HG02981 (cell line): Measurements from ENCODE around the gene ADCY3.

Experiments
- ATAC-seq: cut with Tn5 transposase; IDR thresholded peaks from one replicate; pipeline ENCODE4 v1.9.1; 2021; ENCODE audit warnings: mild to moderate bottlenecking, moderate library complexity; ENCODE audit not compliant: unreplicated experiment

Gene ADCY3

DNA sequence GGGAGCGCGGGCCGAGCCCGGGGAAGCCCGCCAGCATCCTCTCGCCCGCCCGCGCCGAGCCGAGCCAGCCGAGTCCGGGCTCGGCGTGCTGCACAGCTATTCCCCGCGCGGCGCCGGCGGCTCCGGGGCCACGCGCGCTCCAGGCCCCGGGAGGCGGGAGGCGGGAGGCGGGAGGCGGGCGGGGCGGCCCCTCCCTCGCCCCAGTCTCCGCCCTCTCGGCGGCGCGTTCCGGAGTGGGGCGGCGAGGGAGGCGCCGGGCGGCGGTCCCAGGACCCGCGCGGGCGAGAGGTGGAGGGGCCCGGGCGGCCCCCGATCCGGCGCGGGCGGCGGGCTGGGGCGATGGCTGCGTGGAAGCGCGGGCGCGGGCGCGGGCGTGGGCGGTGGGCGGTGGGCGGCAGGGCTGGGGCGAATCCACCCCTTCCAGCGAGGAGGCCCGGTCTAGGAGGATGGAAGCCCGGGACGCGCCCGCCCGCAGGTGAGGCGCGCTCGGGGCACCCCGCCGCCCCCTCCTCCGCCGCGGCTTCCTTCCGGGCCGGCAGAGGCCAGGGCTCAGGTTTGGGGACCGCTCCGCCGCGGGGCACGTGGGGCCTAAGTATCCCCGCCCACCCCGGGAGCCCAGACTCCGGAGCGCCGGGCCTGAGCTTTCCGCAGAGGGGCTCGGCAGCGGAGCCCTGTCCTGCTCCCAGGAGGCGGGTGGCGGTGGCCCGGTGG lies at the start of gene ADCY3:
TSS of gene ADCY3 (minus strand) at position 140 of the 711 bp plus-strand sequence. CDS start 1,250 bp downstream, outside the sequence.
- ATAC-seq, result peak; percentile 56

GRCh38 chr2:24969784-24970183 lies 49.7 kb upstream of the ADCY3 start:
- no peak for ATAC-seq

DNA sequence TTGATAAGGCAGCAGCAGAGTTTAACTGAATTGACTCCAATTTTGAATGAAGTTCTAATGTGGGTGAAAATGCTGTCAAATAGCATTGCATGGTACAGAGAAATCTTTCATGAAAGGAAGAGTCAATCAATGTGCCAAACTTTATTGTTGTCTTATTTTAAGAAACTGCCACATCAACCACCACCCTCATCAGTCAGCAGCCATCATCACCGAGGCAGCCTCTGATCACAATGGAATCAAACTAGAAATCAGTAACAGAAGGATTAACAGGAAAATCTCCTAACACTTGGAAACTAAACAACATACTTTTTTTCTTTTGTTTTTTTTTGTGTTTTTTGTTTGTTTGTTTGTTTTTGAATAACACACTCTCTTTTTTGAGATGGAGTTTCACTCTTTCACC lies 41.9 kb upstream of the ADCY3 start:
- no peak for ATAC-seq

DNA sequence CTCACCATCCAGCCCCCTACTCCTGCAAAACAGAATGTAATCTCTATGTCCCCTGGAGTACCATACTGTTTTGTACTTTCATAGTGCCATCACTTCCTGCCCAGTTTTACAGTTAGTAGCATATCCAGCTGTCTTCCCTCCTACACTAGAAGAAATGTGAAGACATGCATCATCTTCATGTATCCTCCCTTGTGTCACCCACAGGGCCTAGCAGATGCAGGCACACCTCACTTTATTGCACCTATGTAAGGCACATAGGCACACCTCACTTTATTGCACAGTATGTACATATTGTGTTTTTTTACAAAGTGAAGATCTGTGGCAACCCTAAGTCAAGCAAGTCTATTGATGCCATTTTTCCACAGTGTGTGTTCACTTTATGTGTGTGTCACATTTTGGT lies 39.7 kb upstream of the ADCY3 start:
- ATAC-seq, result no peak

DNA sequence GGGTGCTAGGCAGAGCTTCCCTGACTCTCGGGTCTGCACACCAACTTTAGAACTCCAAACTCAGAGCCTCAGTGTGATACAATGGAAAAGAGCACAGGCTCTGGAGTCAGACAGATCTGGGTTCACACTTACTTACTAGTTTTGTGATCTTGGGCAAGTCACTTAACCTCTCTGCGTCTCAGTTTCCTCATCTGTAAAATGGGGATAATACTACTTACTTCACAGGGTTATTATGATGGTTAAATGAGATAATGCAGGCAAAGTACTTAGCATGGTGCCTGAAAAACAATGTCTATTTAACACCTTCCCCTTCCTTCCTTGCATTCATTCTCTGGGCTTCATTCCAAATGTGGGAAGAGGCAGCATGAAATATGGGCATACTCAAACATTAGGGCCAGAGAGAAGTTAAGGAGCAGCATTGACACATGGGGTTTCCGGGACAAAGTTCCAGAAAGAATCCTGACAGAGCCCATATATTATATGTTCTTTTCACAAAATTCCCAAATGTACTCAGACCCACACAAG lies 38.4 kb upstream of the ADCY3 start:
- ATAC-seq, result no peak

DNA sequence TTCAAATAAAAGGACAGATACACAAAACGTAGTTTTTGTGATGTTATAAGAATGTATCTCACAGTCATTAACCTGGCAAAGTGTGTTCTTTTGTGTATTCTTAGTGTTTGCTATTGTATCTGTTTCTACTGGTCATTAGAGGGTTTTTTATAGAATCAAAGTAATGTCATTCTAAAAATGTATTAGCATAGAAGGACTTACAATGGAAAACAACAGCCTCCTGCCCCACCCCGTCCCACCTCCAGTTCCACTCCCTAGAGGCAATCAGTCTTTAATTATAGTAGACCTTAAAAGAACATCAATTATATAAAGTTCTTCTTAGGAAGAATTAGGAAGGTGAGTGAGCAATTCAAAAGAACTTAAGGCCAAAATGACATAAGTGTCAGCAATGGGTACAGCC lies 37.9 kb upstream of the ADCY3 start:
- ATAC-seq, result no peak

DNA sequence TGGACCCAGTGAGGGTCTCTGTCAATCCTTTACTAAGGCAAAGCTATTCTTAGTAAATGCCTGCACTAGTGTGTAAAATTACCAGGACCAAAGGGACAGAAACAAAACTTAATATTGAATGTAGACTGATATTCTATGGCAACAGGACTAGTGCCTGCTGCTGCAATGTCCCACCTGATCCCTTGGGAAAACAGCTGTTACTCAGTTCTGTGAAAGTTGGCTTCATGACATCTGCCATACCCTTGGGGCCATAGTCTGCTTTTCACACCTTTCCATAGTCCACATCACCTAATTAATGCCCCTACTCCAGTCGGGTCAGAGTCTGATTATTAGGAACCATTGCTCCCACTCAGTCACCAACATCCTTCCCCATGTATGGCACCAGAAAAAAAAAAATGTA lies 37.2 kb upstream of the ADCY3 start:
- no peak for ATAC-seq

DNA sequence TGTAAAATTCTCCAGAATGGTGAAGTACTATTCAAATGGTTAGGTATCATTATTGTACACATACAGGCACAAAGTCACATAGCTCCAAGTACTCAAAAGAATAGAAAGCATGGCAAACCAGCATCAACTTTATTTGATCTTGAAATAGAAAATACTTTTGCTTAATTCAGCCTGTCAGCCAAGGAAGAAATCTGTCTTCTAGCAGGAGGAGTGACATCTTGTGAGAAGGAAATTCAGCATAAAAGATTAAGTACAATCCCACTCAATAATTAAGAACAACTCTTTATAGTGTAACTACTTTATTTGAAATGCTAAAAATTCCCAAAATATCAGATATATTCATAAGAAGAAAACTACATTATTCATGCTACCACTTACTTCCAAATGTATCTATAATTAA lies 35.9 kb upstream of the ADCY3 start:
- no peak for ATAC-seq

- no peak for ATAC-seq
Measured at GRCh38 chr2:24955232-24955631, 35.2 kb upstream of the ADCY3 start.

DNA sequence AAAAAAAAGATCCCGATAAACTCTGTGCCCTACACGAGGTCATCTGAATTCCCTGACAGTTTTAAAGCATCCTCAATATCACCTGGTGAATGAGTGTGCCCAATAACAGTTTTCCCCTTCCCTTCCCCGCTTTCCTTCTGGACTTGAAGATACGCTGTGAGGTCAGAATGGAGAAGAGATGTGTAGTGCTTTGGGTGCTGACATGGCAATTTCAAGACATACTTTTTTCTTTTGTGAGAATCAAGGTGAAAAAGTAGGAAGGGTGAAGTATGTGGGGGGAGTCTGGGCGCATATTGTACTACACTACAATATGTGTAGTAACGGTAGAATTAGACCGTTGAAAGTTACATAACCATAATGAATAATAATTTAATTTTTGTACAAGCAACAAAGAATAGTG lies 30.1 kb upstream of the ADCY3 start:
- no peak for ATAC-seq

GRCh38 chr2:24948506-24948905 lies 28.5 kb upstream of the ADCY3 start:
- ATAC-seq, result no peak

GRCh38 chr2:24947561-24948157 lies 27.6 kb upstream of the ADCY3 start:
- ATAC-seq, result no peak

- no peak for ATAC-seq
Measured at GRCh38 chr2:24945907-24946306, 25.9 kb upstream of the ADCY3 start.

DNA sequence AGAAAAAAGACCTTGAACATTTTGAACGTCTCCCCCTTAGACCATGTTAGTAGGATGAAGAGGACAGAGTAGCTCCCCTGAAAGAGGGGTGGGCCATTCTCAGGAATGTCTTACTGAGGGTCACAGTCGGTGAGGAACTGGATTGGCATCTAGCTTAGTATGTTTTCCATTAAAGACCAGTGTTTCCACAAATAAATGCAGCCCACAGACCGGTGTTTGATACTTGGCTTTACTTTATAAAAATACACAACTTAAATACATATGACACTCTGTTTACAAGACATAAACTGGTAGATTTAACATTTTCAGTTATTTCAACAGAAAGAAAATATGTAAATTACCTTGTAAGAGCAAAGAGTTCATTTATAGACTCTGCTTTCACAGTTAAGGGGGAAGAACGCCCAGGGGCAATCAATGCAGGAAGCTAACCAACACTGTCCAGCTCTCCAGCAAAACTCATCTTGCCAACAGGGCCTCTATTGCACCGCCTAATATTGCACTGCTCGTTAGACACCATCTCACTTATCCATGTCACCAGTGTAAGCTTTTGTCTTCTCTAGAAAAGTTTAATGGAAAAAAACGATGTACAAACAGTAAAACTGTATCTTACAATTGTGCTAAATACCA lies 23.5 kb upstream of the ADCY3 start:
- no peak for ATAC-seq

DNA sequence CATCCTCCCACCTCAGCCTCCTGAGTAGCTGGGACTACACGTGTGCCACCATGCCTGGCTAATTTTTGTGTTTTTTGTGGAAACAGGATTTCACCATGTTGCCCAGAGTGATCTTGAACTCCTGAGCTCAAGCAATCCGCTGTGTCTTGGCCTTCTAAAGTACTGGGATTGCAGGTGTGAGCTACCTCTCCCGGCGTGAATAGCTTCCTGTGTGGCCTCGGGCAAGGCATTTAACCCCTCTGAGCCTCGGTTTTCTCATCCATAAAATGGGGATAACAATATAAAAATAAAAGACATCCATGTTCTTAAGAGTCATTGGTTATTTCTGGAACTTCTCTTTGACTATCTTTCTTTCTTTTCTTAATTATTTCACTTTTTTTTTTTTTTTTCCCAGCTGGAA lies 19.3 kb upstream of the ADCY3 start:
- ATAC-seq, result no peak

DNA sequence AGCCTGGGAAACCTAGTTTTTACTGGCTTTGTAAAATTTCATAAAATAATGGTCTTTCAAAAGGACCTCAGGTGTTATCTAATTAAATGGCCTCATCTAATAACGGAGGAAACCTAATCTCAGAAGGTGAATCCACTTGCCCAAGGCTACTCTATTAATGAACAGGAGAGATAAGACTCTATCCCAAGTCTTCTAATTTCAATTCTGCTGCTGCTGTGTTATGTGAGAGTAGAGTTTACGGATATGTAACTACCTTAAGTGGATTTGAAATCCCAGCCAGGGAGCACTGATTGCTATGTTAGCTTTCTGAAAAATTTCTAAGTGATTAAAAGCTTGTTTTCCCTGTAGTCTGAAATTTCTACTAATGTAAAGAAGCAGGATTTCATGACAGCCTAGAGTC lies 17.2 kb upstream of the ADCY3 start:
- no peak for ATAC-seq

DNA sequence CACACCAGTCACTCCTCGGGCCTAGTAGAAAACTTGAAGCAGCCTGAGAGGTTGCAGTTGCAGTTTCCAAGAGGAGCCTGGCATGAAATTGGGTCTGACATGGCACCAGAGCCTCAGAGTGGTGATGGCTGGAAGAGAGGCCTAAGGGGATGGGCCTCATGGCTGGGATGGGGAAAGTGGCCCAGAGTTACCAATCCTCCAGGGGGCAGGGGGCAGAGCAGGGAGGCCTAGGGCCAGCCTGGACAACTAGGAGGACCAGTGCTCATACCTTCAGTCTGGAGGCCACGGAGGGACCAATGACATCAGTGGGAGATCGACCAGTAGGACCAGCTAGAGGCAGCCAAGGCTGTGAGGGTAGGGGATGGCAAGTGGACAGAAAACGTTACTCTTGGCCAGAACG lies 15.1 kb upstream of the ADCY3 start:
- no peak for ATAC-seq

- ATAC-seq, result no peak
Measured at GRCh38 chr2:24932715-24933114, 12.7 kb upstream of the ADCY3 start.

- peak; percentile 66 for ATAC-seq
Measured at GRCh38 chr2:24930768-24931167, 10.7 kb upstream of the ADCY3 start.

DNA sequence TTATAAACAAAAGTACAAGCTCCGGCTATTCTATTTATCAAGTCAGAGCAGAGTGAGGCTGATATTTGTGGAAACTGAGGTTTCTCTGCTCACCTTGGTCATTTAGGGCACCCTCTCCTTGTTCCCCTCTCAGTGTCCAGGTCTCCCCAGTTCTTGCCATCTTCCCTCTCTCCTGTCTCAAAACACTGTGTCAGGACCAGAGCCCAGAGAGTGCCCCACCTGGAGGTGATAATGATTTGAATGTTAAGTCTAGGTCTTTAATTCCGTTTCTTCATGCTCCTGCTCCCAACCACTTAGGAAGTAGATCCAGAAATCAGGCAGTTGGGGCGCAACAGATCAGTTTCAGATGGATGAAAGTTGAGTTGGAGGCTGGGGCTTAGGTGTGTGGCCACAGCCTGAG lies 9.2 kb upstream of the ADCY3 start:
- no peak for ATAC-seq

GRCh38 chr2:24928036-24928435 lies 8.0 kb upstream of the ADCY3 start:
- ATAC-seq, result no peak

GRCh38 chr2:24926602-24927252 lies 6.7 kb upstream of the ADCY3 start:
- no peak for ATAC-seq
